ENCODE measurements around the gene MRPL21. TPM values are rescaled to one million over a fixed set of nuclear protein-coding genes. Genes with fewer than 3 reads are reported as not detected.
A peak's percentile ranks its signal among the peaks of the same experiment; 100 is the strongest.

MRPL21 gene
- total and polyA plus RNA-seq, 2 of the 13 experiments (the other 11 are each of a cell fraction or from before 2014, with no cell fraction given), result 61.5 to 100 TPM

DNA sequence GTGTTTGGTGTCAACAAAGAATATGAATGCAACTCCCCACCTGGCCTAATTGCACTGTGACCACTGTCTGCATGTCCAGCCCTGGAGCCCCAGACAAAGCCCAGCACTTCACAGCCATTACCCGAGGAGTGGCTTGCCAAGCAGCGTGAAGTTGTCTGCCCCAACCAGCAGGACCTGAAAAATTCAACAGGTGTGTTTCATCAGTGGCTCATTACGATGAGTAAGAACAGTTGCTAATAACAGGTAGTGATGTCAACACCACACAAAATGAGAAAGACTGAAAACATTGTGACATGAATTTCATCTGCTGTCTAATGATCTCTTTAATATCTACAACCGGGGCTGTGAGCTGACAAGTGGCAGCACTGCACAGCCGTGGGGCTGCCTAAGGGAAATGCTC lies 10.3 kb downstream of the MRPL21 start:
- no peak for ATAC-seq
- ChIA-PET CTCF (ENCODE audit: low intra/inter-chr PET ratio, low total read pairs) (no interaction called here), POLR2A (no interaction called here)

More for the DNA sequence above, 10.3 kb downstream of the MRPL21 start:
- Histone ChIP-seq H3K4me2 (ENCODE audit: low read depth, low read length) (no peak overlapping the region), H3K9ac (ENCODE audit: insufficient read depth, low read depth, low read length) (no peak overlapping the region), H3K79me2 (ENCODE audit: insufficient read depth, low read length) (no peaks in the 10 kb centered on the region), H3K4me1 (ENCODE audit: insufficient read depth, low read length) (no peaks in the 10 kb centered on the region), H3K36me3 (replicated peaks in 1 of 2; ENCODE audit: control insufficient read depth in 1 of 2, insufficient read depth in 2 of 2, low read length in 2 of 2) (peaks cover 27 to 59% of the 10 kb centered on the region in 2 experiments; a peak in 4 of 5 replicates), H3K27ac (ENCODE audit: extremely low read length, insufficient read depth, low read length) (no peak overlapping the region), H3K27me3 (ENCODE audit: control insufficient read depth in 1 of 2, insufficient read depth in 2 of 2, low read length in 2 of 2) (no peaks in the 10 kb centered on the region), H2AFZ (ENCODE audit: low read length) (no peak overlapping the region), H4K20me1 (ENCODE audit: insufficient read depth, low read length) (no peaks in the 10 kb centered on the region), H3K9me3 (ENCODE audit: low read length) (no peaks in the 10 kb centered on the region), H3K4me3 (replicated peaks in 1 of 3; ENCODE audit: insufficient read depth in 1 of 3, low read depth in 2 of 3, low read length in 3 of 3) (no peak overlapping the region)
- in situ Hi-C loops (cut with HindIII; ENCODE audit: extremely low pct_ligation_motif_present, low pct_unique_long_range_greater_than_20kb) (loop anchor here (25.0 kb wide), 1 partner anchor 256 kb away; no protein-coding TSS in a partner anchor), intact Hi-C loops (cut with micrococcal nuclease; ENCODE audit: unreplicated experiment) (no loop called here)
- 100% methylated on average over 5 of the region's 5 CpGs for WGBS (ENCODE audit: low lambda C conversion rate)
- BruUV-seq (replicated peaks), result TSS peak; percentile 13
- FAIRE-seq (no peak), DNase-seq (ENCODE audit: low spot score) (no peak)
- TF ChIP-seq ZNF331 (CRISPR knock-in tag; IDR thresholded peaks at IDR 0.05) (no peak), ZKSCAN1 (IDR thresholded peaks at IDR 0.05; ENCODE audit: low read length) (no peak), ZNF780A (CRISPR knock-in tag; IDR thresholded peaks at IDR 0.05) (no peak), ZNF660 (CRISPR knock-in tag; IDR thresholded peaks at IDR 0.05; ENCODE audit: borderline replicate concordance, low read depth) (no peak), ZMYM3 (CRISPR knock-in tag; IDR thresholded peaks at IDR 0.05) (no peak), MYNN (CRISPR knock-in tag; IDR thresholded peaks at IDR 0.05; ENCODE audit: low read depth) (no peak)
- TF ChIP-seq, protein P1, sequence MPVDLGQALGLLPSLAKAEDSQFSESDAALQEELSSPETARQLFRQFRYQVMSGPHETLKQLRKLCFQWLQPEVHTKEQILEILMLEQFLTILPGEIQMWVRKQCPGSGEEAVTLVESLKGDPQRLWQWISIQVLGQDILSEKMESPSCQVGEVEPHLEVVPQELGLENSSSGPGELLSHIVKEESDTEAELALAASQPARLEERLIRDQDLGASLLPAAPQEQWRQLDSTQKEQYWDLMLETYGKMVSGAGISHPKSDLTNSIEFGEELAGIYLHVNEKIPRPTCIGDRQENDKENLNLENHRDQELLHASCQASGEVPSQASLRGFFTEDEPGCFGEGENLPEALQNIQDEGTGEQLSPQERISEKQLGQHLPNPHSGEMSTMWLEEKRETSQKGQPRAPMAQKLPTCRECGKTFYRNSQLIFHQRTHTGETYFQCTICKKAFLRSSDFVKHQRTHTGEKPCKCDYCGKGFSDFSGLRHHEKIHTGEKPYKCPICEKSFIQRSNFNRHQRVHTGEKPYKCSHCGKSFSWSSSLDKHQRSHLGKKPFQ (CRISPR knock-in tag; IDR thresholded peaks at IDR 0.05; ENCODE audit: insufficient replicate concordance), result no peak
- TF ChIP-seq, protein P2, sequence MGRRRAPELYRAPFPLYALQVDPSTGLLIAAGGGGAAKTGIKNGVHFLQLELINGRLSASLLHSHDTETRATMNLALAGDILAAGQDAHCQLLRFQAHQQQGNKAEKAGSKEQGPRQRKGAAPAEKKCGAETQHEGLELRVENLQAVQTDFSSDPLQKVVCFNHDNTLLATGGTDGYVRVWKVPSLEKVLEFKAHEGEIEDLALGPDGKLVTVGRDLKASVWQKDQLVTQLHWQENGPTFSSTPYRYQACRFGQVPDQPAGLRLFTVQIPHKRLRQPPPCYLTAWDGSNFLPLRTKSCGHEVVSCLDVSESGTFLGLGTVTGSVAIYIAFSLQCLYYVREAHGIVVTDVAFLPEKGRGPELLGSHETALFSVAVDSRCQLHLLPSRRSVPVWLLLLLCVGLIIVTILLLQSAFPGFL (CRISPR knock-in tag; IDR thresholded peaks at IDR 0.05), result no peak

All from HepG2 (cell line).